GM10248 (cell line): ENCODE data around the gene CST9.

Source experiments
- CTCF ChIA-PET: fragments of 300-600 bp; sonication (Branson Sonifier 250); formaldehyde crosslinking; extraction: SDS; loops from one replicate; lab custom pipeline; 2021; ENCODE audit warnings: antibody characterized with exemption; lab: Yijun Ruan, JAX
- POLR2A ChIA-PET: fragments of 350-650 bp; sonication (Branson Sonifier 250); formaldehyde crosslinking; extraction: SDS; loops from one replicate; lab custom pipeline; 2020; ENCODE audit warnings: antibody characterized with exemption; lab: Yijun Ruan, JAX
- DNase-seq: peaks from one replicate; pipeline ENCODE4 v3.0.0; 2012; ENCODE audit errors: extremely low spot score
- TF ChIP-seq, protein P1 (sequence below): IDR thresholded peaks from 2 replicates; pipeline ENCODE4 v1.5.1; 2012; ENCODE audit warnings: mild to moderate bottlenecking, low read depth; ENCODE audit errors: extremely low read depth, missing control alignments, control extremely low read depth

Gene CST9, protein sequence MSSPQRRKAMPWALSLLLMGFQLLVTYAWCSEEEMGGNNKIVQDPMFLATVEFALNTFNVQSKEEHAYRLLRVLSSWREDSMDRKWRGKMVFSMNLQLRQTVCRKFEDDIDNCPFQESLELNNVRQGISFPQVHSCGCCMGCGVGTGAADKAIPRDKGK

DNA sequence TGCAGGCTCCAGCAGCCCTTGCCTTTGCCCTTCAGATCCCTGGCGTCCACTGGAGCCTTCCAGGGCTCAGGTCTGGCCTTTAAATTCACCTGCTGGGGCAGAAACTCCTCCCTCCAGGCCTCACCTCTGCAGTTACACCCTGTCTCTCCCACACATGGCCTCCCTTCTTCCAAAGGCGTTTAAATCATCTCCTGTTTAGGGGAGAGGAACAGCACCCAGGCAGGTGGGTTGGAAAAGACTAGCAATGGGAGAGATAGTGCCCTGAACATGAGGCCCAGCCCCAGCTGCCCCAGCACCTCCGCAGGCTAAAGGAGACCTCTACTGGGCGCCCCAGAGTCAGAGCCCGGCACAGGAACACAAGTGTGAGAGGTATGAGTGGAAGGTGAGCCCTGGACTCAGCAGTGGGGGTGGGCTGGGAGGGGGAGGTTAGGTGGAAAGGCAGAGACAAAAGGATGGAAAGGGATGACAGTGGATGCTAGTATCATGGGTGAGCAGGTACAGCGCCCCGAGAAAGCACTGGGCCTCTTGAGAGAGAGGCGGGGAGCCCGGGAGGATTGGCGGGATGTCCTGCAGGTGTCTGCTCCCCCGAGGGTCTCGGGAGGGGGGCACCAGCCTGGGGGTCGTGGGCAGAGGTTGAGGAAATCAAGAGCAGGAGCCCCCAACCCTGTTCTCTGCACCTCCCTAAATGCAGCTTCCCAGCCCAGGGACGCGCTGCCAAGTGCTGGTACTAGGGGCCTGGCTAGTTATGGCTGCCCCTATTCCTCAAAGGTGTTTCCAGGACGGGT, at the start of gene CST9:
CST9 (minus strand) TSS at position 51 of the 785 bp plus-strand sequence. CDS start 53 bp downstream, outside the sequence.
- ChIA-PET CTCF (interaction anchor here (1.3 to 7.6 kb wide), 9 partner anchors 14 to 914 kb away, joined by 4 to 90 read pairs (median 6); no protein-coding TSS in a partner anchor), POLR2A (no interaction called here)
- DNase-seq = no peak
- TF ChIP-seq, protein P1, sequence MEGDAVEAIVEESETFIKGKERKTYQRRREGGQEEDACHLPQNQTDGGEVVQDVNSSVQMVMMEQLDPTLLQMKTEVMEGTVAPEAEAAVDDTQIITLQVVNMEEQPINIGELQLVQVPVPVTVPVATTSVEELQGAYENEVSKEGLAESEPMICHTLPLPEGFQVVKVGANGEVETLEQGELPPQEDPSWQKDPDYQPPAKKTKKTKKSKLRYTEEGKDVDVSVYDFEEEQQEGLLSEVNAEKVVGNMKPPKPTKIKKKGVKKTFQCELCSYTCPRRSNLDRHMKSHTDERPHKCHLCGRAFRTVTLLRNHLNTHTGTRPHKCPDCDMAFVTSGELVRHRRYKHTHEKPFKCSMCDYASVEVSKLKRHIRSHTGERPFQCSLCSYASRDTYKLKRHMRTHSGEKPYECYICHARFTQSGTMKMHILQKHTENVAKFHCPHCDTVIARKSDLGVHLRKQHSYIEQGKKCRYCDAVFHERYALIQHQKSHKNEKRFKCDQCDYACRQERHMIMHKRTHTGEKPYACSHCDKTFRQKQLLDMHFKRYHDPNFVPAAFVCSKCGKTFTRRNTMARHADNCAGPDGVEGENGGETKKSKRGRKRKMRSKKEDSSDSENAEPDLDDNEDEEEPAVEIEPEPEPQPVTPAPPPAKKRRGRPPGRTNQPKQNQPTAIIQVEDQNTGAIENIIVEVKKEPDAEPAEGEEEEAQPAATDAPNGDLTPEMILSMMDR = no peak

DNA sequence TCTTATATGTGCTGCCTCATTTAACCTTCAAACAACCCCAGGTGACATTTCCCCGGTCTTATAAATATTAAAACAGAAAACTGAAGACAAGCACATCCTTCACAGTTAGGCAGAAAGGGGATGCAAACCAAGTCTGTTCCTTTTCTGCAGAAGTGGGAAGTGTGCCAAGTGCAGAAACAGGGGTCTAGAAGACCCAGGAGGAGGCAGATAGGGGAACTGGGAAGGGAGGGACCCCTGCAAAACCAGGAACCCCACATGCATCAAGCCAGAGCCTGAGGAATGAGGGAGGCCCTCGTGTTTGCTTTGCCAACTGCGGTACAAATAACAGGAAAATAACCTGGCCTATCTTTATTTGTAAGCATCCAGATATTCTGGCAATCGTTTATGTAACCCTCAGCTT, 49.0 kb upstream of the CST9 start:
- no peak for DNase-seq
- TF ChIP-seq, protein P1 = no peak
- CTCF ChIA-PET = interaction anchor here (1.0 kb wide), 1 partner anchor 14 kb away, joined by 3 read pairs; no protein-coding TSS in a partner anchor
- POLR2A ChIA-PET = no interaction called here

DNA sequence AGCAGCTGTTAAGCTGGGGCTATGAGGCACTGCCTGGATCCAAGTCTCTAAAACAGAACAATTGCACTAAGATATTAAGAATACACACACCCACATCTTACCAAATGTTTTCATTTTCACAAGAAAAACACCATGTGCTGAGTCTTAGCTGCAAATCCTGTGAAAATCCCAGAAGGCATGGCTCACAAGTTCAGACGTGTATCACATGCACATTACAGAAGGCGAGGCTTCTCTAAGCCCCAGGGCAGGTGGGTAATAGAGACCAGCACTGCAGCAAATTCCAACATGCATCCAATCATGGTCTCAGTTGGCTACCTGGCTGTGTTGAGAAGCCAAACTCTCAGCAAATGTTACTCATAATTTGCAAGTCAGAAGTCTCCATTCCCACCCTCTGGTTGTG, 48.3 kb upstream of the CST9 start:
- TF ChIP-seq, protein P1 = no peak
- ChIA-PET POLR2A (no interaction called here), CTCF (interaction anchor here (0.8 to 1.0 kb wide), 2 partner anchors 11 to 14 kb away, joined by 3 to 4 read pairs; no protein-coding TSS in a partner anchor)
- DNase-seq = no peak

DNA sequence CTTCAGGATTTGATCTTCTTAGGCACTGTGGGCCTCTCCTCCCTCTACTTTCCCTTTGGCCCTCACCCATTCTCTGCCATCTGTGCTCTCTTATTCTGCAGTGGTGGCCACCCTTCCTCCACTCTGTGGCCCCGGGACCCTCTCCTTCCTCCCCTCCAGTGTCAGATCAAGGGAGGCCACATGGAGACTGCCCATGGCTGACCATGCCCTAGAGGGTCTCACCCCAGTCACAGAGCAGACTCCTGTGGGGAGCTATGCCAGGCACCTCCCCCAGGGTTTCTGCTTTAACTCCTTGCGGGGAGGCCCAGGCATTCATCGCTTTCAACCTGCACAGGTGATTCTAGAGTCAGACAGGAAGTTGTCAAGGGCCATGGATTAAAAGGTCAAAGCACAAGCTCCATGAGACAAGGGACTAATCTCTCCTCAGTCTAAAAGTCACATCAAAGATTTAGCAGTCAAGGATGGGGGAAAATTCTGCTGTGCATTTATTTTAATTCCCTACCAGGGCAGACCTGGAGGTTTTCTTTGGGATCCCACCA, 47.8 kb upstream of the CST9 start:
- DNase-seq = no peak
- POLR2A ChIA-PET = no interaction called here
- CTCF ChIA-PET = interaction anchor here (0.8 kb wide), 1 partner anchor 11 kb away, joined by 4 read pairs; no protein-coding TSS in a partner anchor

DNA sequence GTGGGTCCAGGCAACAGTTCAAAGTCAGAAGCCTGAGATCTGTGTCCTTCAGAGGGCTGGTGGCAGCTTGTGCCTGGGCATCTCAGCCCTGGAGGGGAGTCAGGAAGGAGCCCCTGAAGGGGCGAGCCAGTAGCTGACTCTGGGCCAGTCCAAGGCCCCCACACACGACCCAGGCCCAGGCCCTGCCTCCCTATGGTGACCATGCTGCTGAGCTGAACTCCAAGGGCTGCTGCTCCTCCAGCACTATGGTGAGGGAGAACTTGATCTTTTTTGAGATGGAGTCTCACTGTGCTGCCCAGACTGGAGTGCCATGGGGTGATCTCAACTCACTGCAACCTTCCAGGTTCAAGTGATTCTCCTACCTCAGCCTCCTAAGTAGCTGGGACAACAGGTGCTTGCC, 47.2 kb upstream of the CST9 start:
- DNase-seq = no peak
- TF ChIP-seq, protein P1 = no peak
- CTCF ChIA-PET = no interaction called here
- POLR2A ChIA-PET = no interaction called here

More for the DNA sequence above, 47.8 kb upstream of the CST9 start:
- TF ChIP-seq, protein P1 = no peak

DNA sequence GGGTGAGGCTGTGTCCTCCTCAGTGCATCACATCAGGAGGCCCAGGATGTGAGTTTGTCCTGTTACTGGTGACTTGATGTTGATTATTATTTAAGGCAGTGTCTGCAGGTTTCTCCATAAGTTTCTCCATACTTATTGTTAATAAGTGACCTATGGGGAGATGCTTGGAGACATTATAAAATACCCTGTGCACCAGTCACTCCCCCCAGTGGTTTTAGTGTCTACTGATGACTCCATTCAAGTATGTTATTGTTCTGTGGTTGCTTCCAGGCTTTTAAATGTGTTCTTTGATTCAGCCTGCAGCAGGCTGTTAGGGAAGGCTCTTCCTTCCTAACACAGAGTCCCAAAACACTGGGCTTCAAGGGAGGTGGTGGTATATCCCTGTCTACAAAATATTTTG, 46.7 kb upstream of the CST9 start:
- TF ChIP-seq, protein P1 = no peak
- ChIA-PET POLR2A (no interaction called here), CTCF (no interaction called here)
- DNase-seq = no peak
